Spleen (tissue), 7 donors: ENCODE data around the gene GPBP1.
"Not testable (repeated sequence)": the region's sequence is repeated elsewhere in the genome, so short reads cannot be mapped to it uniquely, and the experiment has no call there.

ENCODE experiments used
- CTCF ChIP-seq, 11 experiments: fragments of 200-600 bp in 7 of 11; fragments of 450-650 bp in 4 of 11; sonication (generic) in 4 of 11; IDR thresholded peaks in 8 of 11; conservative IDR thresholded peaks in 3 of 11; 1 replicate in 7 of 11; 2 replicates in 4 of 11; pipeline versions ENCODE4 v1.4.0 to v1.8.0; 2016 to 2021; ENCODE audit warnings: antibody characterized with exemption in 11 of 11, inconsistent platforms in 4 of 11, mild to moderate bottlenecking in 1 of 11
- POLR2A ChIP-seq, 3 donors: fragments of 450-650 bp; IDR thresholded peaks; one replicate each; pipeline ENCODE4 v1.5.1; 2017; ENCODE audit warnings: antibody characterized with exemption in 3 of 3, mild to moderate bottlenecking in 1 of 3
- POLR2AphosphoS5 ChIP-seq, 3 donors: sonication (generic); formaldehyde crosslinking; IDR thresholded peaks; one replicate each; pipeline ENCODE4 v1.5.1; 2017; ENCODE audit warnings: antibody characterized with exemption in 3 of 3
- donor health status: DM: no; HTN: no; CAD: no; lungs with moderate emphysema.
- donor health status: DM: no; HTN: no; CAD: no.
- donor health status: DM: no; HTN: no; CAD: no.

DNA sequence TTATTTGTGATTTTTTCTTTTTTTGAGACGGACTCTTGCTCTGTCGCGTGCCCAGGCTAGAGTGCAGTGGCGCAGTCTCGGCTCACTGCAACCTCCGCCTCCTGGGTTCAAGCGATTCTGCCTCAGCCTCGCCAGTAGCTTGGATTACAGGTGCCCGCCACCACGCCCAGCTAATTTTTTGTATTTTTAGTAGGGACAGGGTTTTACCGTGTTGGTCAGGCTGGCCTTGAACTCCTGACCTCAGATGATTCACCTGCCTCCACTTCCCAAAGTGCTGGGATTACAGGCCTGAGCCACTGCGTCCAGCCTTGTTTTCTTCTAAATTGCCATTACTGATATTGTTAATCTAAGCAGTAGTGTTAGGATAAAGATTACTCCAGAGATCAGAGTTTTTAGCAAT lies 4.4 kb downstream of the GPBP1 start:
- not testable (repeated sequence) for TF ChIP-seq POLR2A (IDR thresholded peaks at IDR 0.05); CTCF (IDR thresholded peaks at IDR 0.05 in 8 of 11, conservative IDR thresholded peaks at IDR 0.05 in 3 of 11)
- peak in 1 of 3 donors; percentile 27 for TF ChIP-seq POLR2AphosphoS5 (IDR thresholded peaks at IDR 0.05)
